OCI-LY3 (cell line): Measurements from ENCODE around the gene SMPDL3A.

Experiments
- H2AFZ ChIP-seq: fragments of 200-600, 300-600 bp; shearing (Covaris generic); 2 replicates; pipeline ENCODE4 v1.6.0; 2014; ENCODE audit warnings: antibody characterized with exemption, low read depth, low read length
- H3K27ac ChIP-seq: fragments of 200-600, 300-600 bp; sonication (generic); 2 replicates; pipeline ENCODE4 v1.5.1; 2014; ENCODE audit warnings: mild to moderate bottlenecking, low read length, moderate library complexity, mixed read lengths
- H3K27me3 ChIP-seq: fragments of 200-600, 300-600 bp; sonication (generic); 2 replicates; pipeline ENCODE4 v1.6.1; 2014; ENCODE audit warnings: low read depth, low read length, mixed read lengths
- H3K36me3 ChIP-seq: fragments of 200-600, 300-600 bp; sonication (generic); replicated peaks from 2 replicates; pipeline ENCODE3; 2014; ENCODE audit warnings: low read depth, low read length, mixed read lengths
- H3K4me1 ChIP-seq: fragments of 300-600, 200-600 bp; sonication (generic); 2 replicates; pipeline ENCODE4 v1.6.1; 2014; ENCODE audit warnings: low read length, mixed read lengths
- H3K4me2 ChIP-seq: fragments of 200-600, 300-600 bp; sonication (generic); 2 replicates; pipeline ENCODE4 v1.6.1; 2014; ENCODE audit warnings: low read length, mixed read lengths
- H3K4me3 ChIP-seq: fragments of 300-600, 200-600 bp; sonication (generic); 2 replicates; pipeline ENCODE4 v1.5.1; 2014; ENCODE audit warnings: antibody characterized with exemption, mild to moderate bottlenecking, low read length, moderate library complexity
- H3K79me2 ChIP-seq: fragments of 300-600, 200-600 bp; shearing (Covaris generic); 2 replicates; pipeline ENCODE4 v1.6.1; 2014; ENCODE audit warnings: mild to moderate bottlenecking, low read length, mixed read lengths
- H3K9ac ChIP-seq: fragments of 300-600, 200-600 bp; shearing (Covaris generic); 2 replicates; pipeline ENCODE4 v1.6.0; 2014; ENCODE audit warnings: mild to moderate bottlenecking, low read length, moderate library complexity
- H3K9me3 ChIP-seq: fragments of 200-600, 300-600 bp; shearing (Covaris generic); 2 replicates; pipeline ENCODE4 v1.6.1; 2014; ENCODE audit warnings: low read length, mixed read lengths; ENCODE audit not compliant: insufficient read depth
- H4K20me1 ChIP-seq: fragments of 200-600, 300-600 bp; sonication (generic); 2 replicates; pipeline ENCODE4 v1.6.1; 2016; ENCODE audit warnings: low read length, mixed read lengths; ENCODE audit not compliant: insufficient read depth
- CTCF ChIP-seq: fragments of 200-600, 300-600 bp; sonication (generic); IDR thresholded peaks from 2 replicates; pipeline ENCODE4 v1.5.1; 2014; ENCODE audit warnings: antibody characterized with exemption, low read length, low read depth
- EZH2phosphoT487 ChIP-seq: fragments of 200-600 bp; shearing (Covaris generic); IDR thresholded peaks from 2 replicates; pipeline ENCODE4 v1.6.1; 2018; ENCODE audit warnings: antibody characterized with exemption, mixed run types, low read depth

SMPDL3A gene

GRCh38 chr6:122766256-122766655 is 22.8 kb upstream of the SMPDL3A start:
- TF ChIP-seq EZH2phosphoT487: no peak
- TF ChIP-seq CTCF: no peak
- Histone ChIP-seq H3K9me3 (no peaks in the 10 kb centered on the region), H4K20me1 (no peaks in the 10 kb centered on the region), H3K36me3 (no peaks in the 10 kb centered on the region), H3K9ac (no peak overlapping the region), H3K4me1 (no peaks in the 10 kb centered on the region), H3K4me3 (no peak overlapping the region), H3K27me3 (no peaks in the 10 kb centered on the region), H3K79me2 (no peaks in the 10 kb centered on the region), H2AFZ (no peak overlapping the region), H3K27ac (no peak overlapping the region), H3K4me2 (no peak overlapping the region)

GRCh38 chr6:122770835-122771601 is 18.0 kb upstream of the SMPDL3A start:
- no peak overlapping the region for H3K27ac ChIP-seq
- no peaks in the 10 kb centered on the region for H3K27me3 ChIP-seq
- H3K4me1 ChIP-seq: no peaks in the 10 kb centered on the region
- no peak overlapping the region for H3K4me3 ChIP-seq
- no peak for TF ChIP-seq CTCF
- no peak for TF ChIP-seq EZH2phosphoT487
- no peaks in the 10 kb centered on the region for H3K9me3 ChIP-seq
- no peaks in the 10 kb centered on the region for H3K79me2 ChIP-seq
- H3K4me2 ChIP-seq: no peak overlapping the region
- no peak overlapping the region for H2AFZ ChIP-seq
- H3K36me3 ChIP-seq: no peaks in the 10 kb centered on the region
- no peak overlapping the region for H3K9ac ChIP-seq
- H4K20me1 ChIP-seq: no peaks in the 10 kb centered on the region

- no peak overlapping the region for H2AFZ ChIP-seq
These were observed 16.2 kb upstream of the SMPDL3A start for GRCh38 chr6:122772724-122773415.

More at GRCh38 chr6:122772724-122773415, 16.2 kb upstream of the SMPDL3A start:
- H3K27me3 ChIP-seq: no peaks in the 10 kb centered on the region
- H3K4me3 ChIP-seq: no peak overlapping the region
- H3K9ac ChIP-seq: no peak overlapping the region
- no peak overlapping the region for H3K27ac ChIP-seq
- no peaks in the 10 kb centered on the region for H3K9me3 ChIP-seq
- H4K20me1 ChIP-seq: no peaks in the 10 kb centered on the region
- no peak overlapping the region for H3K4me2 ChIP-seq
- no peak for TF ChIP-seq CTCF
- no peak for TF ChIP-seq EZH2phosphoT487
- no peaks in the 10 kb centered on the region for H3K36me3 ChIP-seq
- no peaks in the 10 kb centered on the region for H3K4me1 ChIP-seq
- H3K79me2 ChIP-seq: no peaks in the 10 kb centered on the region
